Suppressor macrophage treated with lipopolysaccharide for 1 hour (primary cell): Measurements from ENCODE around the gene TP53AIP1.
A peak's percentile ranks its signal among the peaks of the same experiment; 100 is the strongest.

Source experiments
- DNase-seq, 3 donors: peaks; one replicate each; pipeline ENCODE4 v3.0.0-alpha.2; 2020 to 2022

TP53AIP1 gene

GRCh38 chr11:128904656-128905344, 37.9 kb downstream of the TP53AIP1 start:
- peak; percentile 86 to 93 (median 86) for DNase-seq

DNA sequence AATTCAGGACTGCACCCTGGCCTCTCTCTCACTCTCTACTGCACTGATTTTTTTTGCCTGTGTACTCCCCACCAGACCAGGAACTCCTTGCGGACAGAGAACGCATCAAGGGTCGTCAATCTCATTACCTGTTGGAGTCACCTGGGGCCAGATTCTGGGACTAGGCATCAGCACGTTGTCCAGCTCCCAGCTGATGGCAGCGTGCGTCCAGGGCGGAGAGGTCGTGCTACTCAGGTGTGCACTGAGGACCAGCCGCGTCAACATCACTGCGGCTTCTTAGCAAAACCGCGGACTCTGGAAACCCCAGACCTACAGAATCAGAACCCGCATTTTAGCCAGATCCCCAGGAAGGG, 38.4 kb downstream of the TP53AIP1 start:
- no peak for DNase-seq

DNA sequence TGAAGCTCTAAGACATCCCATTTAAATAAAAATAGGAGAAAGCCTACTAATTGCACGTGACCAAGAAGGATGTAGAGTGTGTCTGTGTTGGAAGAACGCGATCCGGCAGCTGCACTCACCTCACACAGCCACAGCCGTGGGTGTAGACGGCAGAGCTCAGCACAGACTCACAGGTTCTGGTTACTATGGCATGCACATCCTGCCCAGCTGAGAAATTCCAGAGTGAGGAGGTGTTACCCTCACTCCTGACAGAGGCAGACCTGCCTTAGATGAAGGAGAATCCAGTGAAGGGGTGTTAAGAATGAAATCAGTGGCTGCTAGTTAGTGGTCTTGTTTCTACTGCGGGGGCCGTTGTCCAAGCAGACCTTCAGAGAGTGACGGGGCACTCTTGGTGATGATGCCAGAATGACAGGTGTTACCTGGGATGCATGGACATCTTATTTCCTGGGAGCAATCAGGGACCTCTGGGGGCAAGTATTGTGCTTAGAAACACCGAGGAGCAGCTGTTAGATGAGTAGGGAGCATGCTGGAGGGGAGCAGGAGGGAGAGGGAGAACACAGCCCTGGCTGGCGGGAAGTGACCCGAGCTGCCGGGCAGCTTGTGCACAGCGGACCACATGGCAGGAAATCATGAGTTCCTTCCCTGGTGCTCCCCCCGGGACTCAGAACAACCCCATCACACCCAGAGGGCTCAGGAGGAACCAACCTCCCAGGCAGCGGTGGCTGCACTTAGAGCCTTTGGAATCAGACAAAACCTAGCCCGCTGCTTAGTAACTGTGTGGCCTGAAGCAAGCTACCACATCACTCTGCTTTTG, 39.2 kb downstream of the TP53AIP1 start:
- DNase-seq = peak; percentile 69 to 84 (median 83)

GRCh38 chr11:128902515-128903066, 40.1 kb downstream of the TP53AIP1 start:
- no peak for DNase-seq

DNA sequence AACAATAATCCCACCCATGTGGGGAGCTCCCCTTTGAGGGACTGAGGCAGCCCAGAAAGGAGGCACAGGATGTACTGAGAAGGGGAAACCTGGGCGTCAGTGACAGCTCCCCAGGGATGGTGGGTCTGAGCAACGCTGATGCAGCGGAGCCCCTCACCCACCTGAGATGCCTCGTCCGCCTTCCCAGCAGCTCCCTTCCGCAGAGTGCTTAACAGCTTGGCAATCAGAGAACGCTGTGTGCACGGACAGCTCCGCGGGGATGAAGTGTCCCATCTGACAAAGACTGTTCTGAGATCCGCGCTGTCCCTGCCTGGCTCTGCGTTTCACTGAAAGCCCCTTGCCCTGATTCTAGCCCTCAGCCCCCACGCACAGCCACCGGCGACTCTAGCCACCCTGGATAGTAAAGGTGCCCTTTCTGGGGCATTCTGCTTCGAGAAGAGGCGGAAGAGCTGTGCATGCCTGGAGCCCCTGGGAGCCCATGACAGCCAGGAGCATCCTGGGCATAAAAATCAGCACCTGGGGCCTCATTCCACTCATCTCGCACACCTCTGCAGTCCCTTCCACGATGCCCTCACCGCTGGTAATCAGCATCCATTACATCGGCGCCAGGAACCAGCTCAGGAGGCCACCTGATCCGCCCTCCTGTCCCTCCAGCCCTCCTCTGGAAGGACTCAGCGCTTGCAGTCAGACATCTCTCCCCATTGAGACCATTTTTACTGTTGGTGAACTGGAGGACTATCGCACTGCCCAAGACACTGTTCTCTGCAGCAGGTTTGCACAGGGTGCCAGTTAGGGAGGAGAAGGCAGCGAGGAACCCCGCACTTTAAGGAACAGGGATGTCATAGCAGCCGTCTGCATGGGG, 40.8 kb downstream of the TP53AIP1 start:
- no peak for DNase-seq

DNA sequence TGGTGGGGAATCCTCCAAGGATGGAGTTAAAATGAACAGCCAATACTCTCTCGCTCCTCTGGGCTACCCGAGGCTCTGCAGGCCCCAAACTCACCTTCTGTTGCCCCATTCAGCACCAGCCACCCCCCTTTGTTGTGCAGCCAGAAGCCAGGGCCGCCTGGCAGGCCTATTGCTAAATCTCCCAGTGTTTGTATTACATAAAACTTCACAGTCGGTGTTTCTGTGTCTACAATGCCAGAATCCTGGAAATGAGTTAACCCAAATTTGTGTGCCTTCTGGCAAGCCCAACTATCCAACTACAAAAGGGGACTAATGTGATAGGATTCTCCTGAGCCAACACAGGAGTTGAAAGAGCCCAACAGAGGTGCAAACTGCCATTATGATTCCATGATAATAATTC, 42.2 kb downstream of the TP53AIP1 start:
- DNase-seq = no peak

DNA sequence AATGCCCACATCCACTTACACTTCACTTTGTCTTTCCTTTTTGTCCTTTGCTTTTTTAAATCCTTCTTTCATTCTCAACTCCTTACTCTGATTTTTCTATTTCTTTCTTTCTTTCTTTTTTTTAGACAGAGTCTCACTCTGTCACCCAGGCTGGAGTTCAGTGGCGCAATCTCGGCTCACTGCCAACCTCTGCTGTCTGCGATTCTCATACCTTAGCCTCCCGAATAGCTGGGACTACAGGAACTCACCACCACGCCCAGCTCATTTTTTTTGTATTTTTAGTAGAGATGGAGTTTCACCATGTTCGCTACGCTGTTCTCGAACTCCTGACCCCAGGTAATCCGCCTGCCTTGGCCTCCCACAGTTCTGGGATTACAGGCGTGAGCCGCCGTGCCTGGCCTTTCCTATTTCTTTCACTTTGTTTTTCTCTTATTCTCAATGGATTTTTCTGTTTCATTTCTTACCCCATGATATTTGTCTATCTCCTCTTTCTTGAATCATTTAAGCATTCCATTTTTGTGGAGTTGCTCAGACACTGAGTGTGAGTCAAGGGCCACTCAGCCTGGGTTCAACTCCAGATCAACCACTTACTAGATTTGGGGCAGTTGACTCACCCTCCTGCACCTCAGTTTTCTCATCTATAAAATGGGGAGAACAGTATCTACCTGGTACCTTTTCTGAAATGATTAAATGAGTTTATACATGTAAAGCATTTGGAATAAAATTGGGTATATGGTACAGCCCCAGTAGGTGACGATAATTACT, 43.9 kb downstream of the TP53AIP1 start:
- DNase-seq = no peak

- peak in 1 of 3 donors; percentile 47 for DNase-seq
These were observed 44.8 kb downstream of the TP53AIP1 start for GRCh38 chr11:128897826-128898225.

GRCh38 chr11:128896356-128896755, 46.3 kb downstream of the TP53AIP1 start:
- no peak for DNase-seq

DNA sequence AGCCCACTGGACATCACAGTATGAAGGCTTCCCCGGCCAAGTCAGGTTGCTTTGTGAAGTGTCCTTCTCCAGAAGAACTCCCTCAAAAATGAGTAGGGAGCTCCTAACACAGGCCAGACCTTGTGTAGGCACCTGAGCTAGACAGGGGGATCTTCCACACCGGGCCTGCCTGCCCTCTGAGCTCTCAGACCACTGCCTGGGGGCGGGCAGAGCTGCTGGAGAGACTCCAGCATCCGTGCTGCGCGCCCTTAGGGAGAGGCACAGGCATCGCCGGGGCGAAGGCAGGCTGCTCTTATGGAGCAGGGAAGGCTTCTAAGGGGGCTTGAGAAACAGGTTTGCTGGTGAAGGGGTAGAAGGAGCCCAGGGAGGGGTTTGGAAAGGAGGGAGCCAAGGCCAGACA, 47.1 kb downstream of the TP53AIP1 start:
- no peak for DNase-seq

DNA sequence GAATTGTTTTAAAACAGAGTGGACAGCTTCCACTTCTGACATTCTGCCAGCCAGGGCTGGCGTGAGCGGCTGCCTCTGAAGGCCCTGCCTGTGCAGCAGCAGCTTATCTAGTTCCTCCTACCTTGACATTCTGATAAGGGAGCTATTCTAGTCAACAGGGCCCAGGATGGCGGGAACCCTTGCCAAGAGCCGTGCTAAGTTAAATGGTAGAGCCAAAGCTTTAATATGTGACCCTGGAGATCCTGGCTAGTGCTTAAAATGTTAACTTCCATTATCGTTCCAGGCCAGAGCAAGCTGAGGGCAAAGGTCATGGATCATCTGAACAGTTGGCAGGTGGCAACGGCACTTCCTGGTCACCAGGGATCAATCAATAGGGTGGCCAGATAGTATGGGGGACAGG, 48.0 kb downstream of the TP53AIP1 start:
- DNase-seq = no peak

GRCh38 chr11:128894286-128894681, 48.4 kb downstream of the TP53AIP1 start:
- DNase-seq = no peak

DNA sequence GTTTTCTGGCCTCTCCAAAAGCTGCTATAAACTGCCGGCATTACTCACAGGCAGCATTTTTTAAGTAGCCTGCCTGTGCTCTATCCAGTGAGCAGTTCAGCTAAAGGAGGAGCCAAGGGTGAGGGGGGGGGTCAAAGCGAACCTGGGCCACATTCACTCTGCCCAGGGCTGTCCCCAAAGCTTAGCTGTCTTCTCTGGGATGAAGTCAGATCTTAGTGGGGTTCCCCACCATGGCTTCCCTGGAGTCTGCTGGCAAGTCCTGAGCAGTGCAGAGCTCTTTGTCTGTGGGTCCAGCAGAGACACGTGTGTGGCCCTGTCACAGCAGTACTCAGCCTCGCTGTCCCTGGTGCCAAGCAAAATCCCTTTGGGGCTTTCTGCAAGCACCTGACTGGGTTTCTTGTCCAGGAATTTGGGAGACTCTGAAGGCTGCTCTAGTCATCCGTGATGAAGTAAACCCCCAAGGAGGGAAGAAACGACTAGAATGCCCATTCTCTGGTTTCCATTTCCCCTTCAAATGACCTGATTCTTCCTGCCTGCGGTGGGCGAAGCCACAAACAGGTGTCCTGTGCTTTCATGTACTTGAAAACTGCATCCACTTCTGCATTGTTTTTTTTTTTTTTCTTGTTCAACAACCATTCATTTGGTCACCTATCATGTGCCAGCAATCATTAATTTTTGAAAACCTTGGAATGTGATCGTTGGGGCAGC, 48.9 kb downstream of the TP53AIP1 start:
- peak; percentile 44 to 65 (median 62) for DNase-seq

DNA sequence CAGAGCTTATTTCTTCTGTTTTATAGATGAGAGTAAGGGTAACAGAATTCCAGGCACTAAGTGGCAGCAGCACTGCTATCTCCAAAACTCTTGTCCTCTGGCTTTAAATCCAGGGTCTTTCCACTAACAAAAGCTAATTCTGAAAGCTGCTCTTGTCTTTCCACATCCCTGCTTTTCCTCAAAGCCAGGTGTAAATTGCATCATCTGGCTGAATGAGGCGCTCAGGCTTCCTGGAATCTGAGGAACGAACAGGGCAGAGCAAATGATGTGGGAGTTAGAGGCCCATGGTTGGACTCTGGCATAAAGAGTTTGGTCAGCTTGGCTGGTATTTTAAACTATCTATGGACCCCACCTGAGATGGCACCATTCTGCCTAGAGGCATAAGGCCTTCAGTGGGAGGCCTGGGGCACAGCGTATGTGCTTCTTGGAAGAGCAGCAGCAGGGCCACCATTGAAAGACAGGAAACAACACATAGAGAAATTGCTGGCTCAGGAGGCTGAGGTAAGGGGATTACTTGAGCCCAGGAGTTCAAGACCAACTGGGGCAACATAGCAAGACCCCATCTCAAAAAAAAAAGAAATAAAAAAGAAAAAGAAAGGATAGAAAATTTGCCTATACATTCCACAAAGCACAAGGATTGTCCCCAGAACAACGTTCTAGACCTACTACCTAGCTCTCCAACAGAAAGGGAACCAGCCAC, 49.7 kb downstream of the TP53AIP1 start:
- DNase-seq = no peak

DNA sequence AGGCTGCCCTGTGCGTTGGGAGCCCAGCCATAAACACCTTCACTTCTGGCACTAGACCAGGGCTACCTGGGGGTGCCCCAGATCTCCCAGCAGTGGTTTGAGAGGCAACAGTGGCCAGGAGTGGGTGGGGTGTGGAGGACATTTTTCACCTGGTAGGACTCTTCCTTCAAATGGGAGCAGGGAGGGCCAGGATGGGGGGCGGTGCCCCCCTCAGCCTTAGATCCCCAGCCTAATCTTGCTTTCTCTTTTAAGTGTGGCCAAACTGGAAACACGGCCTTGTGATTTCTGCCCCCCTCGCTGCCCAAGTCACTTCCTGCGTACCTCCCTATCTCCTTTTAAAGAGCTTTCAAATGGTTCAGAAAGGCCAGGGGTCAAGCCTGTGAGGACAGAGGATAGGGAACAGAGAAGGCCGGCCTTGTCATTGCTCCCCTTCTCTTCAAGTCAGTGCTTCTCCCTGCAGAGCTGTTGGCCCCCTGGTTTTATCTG, 50.7 kb downstream of the TP53AIP1 start:
- peak in 2 of 3 donors; percentile 17 to 32 for DNase-seq

- peak; percentile 37 to 70 (median 52) for DNase-seq
These were observed 51.9 kb downstream of the TP53AIP1 start, which contains the start of gene KCNJ5 for GRCh38 chr11:128890543-128891368. Gene KCNJ5 (plus strand): TSS chr11:128891356. CDS start chr11:128911274, 19,918 bp downstream.

DNA sequence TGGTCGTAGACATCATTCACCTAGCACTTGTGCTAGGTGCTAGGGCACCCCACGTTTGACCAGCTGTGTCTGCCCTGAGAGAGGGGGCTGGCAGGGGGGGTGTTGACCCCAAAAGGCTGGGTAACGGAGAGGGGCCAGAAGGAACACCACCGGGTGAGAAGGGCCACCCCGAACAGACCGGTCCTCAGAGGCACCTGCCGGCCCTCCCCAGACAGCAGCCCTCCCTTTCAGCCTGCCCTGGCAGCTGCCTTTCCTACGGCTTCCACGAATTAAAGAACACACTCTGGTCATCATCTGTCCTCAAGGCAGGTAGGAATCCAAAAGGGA, 52.5 kb downstream of the TP53AIP1 start:
- no peak for DNase-seq

DNA sequence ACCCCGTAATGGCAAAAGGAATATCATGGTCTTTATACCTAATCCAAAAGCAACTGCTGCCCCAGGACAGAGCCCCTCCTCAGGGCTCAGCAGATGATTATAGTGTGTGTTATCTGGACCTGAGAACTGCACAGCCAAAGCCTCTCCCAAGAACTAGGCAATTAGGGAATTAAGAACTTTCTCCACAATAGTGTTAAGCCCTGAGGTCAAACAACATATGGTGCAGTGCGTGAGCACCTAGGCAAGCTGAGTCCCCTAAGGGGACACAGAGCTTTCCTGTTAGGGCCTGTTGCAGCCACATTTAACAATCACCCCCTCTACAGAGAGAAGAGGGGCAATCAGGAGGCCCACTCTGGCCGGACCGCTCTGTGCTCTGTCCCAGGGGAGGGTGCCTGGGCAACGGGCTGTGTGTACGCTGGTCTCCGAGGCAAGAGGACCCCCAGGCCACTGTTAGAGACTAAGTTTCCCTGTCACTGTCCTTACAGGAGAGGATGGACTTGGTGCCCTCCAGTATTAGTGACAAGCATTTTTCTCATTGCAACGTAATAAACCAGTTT, 52.9 kb downstream of the TP53AIP1 start:
- no peak for DNase-seq
